ENCODE results near the gene LANCL3.
"Not testable (repeated sequence)": the region's sequence is repeated elsewhere in the genome, so short reads cannot be mapped to it uniquely, and the experiment has no call there.

Gene LANCL3

DNA sequence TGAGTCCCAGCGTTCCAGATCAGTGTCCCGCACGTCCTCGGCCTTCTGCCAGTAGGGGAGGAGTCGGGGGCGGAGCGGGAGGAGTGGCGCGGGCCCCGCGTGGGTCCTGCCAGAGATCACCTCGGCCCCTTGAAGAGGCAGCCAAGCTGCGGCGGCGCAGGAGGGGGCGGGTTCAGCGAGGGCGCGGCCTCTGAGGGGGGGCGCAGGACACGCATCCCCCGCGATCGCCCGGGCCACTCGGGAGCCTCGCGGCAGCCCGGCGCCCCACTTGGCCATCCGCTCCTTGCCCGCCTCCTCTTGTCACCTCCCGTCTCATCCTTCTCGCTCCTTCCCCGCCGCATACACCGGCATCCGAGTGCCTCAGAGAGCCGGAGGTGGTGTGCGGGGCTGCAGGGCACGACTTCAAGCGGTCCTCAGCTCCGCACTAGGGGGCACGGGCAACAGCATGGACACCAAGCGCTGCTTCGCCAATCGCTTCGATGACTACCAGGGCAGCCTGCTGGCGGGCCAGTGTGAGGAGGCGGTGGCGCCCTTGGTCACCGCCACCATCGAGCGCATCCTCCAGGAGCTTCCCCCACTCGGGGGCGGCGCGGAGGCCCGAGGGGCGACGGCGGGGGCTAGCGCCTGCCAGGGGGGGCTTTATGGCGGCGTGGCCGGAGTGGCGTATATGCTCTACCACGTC lies at the start of gene LANCL3:
Gene LANCL3, plus strand, starts transcription at position 236 of the 682 bp plus-strand sequence. Its CDS starts 210 bp downstream, at position 446.
- DNase-seq = not testable (repeated sequence)

DNA sequence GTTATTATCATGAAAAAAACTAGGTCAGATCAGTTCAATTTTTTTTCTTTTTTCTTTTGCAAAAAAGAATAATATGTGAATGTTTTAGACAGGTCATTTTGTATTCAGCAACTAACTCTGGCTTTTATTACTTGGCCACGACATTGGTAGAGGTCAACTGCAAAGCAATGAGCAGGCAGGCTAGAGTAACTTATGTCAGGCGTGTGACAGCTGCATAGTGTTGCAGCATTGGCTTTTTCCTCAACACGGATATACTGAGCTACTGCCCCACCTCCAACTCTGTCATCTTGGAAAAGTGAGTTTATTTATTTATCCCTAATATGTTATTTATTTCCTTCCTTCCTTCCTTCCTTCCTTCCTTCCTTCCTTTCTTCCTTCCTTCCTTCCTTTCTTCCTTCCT lies 47.8 kb upstream of the LANCL3 start:
- DNase-seq = not testable (repeated sequence)

DNA sequence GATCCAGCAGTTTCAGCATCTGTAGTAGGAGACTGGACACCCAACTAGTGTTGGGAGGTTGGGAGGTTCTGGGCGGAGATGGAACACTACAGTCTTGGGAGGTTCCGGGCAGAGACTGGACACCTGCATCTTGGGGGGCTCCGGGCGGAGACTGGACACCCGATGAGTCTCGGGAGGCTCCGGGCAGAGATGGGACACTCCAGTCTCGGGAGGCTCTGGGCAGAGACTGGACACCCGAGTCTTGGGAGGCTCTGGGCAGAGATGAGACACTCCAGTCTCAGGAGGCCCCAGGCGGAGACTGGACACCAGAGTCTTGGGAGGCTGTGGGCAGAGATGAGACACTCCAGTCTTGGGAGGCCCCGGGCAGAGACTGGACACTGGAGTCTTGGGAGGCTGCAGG lies 29.5 kb upstream of the LANCL3 start:
- DNase-seq = no peak

DNA sequence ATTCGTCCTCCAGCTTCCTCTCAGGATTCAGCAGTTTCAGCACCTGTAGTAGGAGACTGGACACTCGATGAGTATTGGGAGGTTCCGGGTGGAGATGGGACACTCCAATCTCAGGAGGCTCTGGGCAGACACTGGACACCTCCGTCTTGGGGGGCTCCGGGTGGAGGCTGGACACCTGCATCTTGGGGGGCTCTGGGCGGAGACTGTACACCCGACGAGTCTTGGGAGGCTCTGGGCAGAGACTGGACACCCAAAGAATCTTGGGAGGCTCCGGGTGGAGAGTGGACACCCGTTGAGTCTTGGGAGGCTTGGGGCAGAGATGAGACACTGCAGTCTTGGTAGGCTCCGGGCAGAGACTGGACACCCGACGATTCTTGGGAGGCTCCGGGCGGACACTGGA lies 28.7 kb upstream of the LANCL3 start:
- DNase-seq = no peak

DNA sequence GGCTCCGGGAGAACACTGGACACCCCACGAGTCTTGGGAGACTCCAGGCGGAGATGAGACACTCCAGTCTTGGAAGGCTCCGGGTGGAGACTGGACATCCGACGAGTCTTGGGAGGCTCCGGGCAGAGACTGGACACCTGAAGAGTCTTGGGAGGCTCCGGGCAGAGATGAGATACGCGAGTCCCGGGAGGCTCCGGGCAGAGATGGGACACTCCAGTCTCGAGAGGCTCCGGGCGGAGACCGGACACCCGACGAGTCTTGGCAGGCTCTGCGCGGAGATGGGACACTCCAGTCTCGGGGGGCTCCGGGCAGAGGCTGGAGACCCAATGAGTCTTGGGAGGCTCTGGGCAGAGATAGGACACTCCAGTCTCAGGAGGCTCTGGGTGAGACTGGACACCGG lies 28.1 kb upstream of the LANCL3 start:
- no peak for DNase-seq

DNA sequence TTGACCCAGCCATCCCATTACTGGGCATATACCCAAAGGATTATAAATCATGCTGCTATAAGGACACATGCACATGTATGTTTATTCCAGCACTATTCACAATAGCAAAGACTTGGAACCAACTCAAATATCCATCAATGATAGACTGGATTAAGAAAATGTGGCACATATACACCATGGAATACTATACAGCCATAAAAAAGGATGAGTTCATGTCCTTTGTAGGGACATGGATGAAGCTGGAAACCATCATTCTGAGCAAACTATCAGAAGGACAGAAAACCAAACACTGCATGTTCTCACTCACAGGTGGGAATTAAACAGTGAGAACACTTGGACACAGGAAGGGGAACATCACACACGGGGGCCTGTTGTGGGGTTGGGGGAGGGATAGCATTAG lies 26.9 kb upstream of the LANCL3 start:
- DNase-seq = not testable (repeated sequence)

DNA sequence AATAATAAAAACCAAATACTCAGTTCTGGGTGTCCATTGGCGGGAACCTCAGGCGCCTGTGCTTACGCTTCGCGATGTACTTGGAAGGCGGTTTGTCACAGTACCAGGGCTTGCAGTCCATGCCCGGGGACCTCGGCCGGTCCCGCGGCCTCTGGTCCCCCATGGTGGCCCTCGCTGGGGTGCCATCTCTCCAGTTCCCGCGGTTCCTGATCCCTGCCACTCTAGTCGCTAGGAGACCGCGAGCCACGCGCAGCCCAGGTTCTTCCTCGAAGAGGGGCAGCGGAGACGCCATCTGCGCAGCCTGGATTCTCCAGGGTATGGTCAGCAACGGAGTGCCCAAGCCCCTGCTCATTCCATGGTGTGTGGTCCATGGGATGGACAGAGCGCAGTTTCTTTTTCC lies 26.4 kb upstream of the LANCL3 start:
- DNase-seq = no peak

DNA sequence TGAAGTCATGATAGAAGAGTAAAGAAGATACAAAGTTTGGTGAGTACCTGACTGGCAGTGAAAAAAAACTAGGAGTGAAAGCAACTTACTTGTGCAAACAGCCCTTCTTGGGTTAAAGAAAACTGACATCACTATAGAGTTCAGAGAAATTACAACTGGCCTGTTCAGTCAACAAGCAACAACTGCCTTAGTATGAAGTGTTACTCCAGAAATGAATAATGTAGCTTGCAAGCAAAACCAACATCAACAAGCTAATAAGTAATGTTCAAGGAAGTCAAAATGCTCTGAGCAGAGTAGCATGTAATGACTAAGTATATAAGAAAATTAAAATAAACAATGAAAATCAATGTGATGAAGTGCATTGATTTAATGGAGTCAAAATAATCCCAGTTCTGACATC lies 21.8 kb upstream of the LANCL3 start:
- DNase-seq = not testable (repeated sequence)

DNA sequence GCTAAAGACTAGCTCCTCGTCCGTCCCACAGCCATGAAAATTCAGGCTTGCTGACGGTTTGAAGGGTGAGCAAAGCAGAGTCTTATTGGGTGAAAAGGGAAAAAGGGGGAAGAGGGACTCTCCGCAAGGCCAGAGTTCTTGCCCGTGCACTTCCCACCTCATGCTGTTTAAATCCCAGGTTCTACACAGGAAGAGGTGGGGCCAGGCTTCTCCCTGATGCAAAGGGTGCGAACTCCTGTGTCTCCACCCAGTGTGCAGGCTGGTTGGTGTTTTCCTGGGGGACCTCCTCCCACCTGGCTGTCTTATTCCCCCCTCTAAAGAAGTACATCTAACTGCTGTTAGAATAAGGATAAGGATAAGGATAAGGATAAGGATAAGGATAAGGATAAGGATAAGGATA lies 18.0 kb upstream of the LANCL3 start:
- no peak for DNase-seq

DNA sequence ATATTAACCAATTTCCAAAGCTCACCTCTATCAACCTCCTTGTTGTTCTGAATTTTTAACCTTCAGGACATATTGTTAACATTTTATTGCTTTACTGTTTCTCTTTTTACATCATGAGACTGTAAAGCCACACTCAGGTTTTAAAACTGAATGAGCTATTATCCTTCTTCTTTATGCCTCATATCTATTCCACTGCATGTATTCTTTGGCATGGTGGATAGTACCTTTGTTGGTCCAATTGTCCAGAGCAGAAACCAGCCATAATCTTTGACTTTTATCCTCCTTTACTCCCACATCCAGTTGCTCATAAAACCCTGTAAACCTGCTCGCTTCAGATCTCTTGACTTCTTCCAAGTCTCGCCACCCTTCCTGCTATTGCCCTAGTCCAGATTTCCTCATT lies 6.2 kb upstream of the LANCL3 start:
- not testable (repeated sequence) for DNase-seq

DNA sequence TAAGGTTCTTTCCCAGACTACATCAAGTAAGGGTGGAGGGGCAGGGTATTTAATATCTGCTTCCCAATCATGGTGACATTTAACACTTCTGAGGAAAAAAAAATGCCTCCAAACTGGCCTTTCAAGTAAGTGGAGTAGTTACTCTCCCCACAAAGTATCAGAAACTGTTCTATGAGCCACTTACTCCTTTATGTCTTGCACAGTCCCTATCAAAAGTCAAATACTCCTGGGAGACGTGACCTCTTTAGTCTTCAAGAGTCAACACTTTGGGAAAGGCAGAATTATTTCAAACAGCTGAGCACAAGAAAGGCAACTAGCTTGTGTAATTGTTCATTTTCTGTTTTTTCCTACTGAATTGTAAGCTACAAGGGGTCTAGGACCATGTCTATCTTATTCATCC lies 1.1 kb upstream of the LANCL3 start:
- DNase-seq = not testable (repeated sequence)

DNA sequence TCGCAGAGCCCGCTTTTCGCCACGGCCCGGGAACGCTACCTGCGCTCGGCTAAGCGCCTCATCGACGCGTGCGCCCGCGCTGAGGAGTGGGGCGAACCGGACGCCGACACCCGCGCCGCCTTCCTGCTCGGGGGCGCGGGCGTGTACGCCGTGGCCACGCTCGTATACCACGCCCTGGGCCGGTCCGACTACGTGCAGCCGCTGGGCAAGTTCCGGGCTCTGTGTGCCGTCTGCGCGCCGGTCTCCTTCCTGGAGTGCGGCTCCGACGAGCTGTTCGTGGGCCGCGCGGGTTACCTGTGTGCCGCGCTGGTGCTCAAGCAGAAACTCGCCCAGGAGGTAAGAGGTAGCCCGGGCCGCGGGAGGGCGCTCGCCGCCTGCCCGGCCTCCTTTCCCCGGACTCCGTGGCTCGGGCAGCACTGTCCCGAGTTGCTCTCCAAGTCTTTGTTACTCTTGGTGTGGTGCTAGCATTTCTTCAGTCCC lies 687 bp downstream of the LANCL3 start:
- not testable (repeated sequence) for DNase-seq

DNA sequence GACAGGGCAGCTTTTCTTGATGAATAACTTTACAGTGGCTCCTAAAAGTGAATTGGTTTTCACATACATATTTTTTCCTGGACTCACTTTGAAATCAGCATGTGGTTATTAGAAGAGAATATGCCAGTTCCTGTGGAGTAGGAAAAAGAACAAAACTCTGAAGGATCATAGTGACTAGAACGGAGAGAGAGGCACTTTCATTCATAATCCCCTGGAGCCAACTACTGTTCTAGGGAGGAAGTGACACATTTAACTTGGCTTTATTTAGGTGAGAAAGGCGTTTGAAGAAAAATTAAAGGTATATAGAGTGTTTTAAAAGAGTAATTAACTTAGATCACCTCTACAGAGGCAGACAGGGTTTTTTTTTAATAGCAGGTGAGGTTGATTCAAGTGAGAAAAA lies 1.7 kb downstream of the LANCL3 start:
- DNase-seq = not testable (repeated sequence)

DNA sequence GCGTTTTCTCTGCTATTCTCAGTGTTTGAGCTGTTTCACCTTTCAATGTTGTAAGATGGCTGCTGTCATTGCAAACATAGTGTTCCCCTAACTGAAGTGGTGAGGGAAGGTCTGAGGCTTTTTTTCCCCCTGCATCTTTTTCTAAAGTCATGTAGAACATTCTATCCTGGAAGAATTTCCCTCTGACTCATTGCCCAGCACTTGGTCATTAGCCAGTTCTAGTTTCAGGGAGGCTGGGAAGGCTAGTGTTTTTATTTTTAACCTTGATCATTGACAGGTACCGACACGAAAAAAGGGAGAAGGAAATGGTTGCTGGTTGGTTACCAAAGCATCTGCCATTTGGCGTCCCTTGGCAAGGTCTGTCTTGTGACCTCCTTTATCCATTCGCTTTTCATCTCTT lies 6.6 kb downstream of the LANCL3 start:
- no peak for DNase-seq

DNA sequence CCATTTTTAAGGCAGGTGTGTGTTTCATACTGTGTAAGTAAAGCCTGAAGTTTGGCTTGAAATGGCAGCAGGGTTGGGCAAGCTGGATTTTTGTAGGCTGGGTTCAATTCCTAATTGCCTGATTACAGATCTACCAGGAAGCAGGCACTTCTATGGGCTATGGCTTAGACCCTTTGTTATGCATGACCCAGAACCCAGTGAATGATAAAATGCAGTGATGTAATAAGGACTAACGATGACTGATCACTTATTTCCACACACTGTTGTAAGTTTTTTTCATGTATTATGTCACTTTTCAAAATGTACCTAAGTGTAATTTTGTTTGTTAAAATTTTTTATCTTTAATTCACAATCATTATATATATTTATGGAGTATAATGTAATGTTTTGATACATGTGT lies 8.6 kb downstream of the LANCL3 start:
- DNase-seq = no peak

DNA sequence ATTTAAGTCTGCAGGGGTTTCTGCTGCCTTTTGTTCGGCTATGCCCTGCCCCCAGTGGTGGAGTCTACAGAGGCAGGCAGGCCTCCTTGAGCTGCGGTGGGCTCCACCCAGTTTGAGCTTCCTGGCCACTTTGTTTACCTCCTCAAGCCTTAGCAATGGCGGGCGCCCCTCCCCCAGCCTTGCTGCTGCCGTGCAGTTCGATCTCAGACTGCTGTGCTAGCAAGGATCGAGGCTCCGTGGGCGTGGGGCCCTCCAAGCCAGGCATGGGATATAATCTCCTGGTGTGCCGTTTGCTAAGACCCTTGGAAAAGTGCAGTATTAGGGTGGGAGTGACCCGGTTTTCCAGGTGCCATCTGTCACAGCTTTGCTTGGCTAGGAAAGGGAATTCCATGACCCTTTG lies 15.9 kb downstream of the LANCL3 start:
- DNase-seq = not testable (repeated sequence)

DNA sequence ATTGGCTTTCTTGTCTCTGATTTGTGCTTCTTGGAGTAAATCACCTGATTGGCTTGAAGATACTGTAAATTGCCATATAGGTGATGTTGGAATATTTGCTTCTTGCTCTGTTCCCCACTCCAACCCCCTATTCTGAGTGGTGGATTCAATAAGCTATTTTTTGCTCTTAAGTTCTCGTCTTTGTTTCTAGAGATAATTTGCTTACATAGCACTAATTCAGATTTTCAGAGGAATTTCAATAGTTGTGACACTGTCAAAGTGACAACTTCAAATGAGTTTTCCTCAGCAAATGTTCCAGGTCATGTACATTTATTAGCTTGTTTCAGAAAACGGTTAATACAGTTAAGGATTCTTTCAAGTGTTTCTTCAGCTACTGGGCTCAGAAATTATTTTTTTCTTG lies 18.6 kb downstream of the LANCL3 start:
- no peak for DNase-seq

DNA sequence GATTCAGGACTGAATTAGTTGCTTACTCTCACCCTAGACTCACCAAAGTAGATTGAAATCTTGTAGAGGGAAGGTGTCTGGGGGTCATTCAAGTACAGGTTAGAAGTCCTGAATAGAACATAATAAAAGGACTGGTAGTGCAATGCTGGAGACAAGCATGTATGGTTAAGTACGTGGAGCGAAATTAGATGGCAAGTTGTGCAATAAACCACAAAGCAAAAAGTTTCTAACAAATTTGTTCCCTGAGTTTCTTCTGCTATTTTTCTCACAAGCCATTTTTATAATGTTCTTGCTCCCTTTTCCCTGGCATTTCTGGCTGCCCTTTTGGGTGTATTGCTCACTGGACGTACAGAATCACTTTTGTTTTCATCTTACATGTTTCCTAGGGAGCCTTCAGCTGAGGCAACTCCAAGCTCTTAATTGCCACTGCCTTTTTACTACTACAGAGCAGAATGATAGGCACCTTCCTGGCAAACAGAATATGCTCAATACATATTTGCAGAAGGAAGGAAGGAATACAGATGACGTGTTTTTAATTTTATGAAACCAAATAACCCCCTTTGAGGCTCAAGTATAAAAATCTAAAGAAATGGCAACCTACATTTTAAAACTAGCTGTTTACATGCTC lies 23.4 kb downstream of the LANCL3 start:
- DNase-seq = no peak

DNA sequence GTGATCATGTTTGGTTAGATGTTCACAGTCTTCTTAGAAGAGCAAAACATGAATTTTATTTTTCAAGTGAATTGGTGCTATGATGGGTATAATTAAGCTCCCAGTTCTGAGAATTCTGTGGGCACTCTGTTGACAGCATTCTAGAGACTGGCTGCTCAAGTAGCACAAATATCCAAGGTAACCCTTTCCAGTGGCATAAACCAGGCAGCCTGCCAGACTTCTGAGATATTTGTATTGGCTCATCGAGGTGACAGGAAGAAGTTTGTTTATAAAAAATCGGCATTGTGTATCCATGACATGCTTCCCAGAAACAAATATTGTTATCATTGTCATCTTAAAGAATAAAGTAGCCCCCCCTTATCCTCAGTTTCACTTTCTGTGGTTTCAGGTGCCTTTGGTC lies 28.3 kb downstream of the LANCL3 start:
- DNase-seq = no peak

DNA sequence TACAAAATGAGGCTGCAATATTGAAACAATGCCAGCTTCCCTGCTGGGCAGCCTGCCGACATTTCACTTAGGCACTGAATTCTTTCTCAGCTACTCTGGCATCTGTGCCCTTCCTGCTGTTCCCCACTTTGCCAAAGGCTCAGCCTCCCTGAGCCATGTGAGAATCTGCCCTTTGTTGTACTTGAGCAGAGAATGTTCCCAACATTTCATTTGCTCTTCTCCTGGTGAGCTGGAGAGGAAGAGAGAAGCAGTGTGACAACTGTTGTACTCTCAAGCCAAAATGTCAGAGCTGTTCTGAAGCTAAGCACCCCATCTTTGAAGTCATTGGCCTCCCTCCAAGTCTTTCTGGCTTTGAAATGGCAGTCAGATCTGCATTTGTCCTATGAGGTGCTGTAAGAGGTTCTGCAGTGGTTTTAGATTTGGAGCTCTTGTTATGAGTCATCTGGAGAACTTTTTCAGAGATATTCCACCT lies 32.5 kb downstream of the LANCL3 start:
- DNase-seq = no peak

DNA sequence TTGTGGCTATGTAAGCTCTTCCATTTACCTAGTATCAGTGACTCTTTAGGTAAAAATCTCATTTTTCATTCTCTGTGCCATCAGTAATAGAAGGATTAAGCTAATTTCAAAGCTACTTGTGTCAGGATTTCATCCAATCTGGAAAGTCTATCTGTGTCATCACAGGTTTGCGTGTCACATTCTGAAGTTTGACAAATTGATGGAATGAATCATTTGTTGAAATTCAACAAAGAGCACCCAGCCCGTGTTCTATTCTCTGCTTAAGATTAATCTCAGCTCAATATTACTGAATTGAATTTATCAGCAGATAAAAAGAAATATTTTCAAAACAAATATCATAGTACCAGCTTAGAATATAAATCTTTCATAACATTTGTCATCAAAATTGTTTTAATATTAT lies 35.8 kb downstream of the LANCL3 start:
- DNase-seq = no peak

DNA sequence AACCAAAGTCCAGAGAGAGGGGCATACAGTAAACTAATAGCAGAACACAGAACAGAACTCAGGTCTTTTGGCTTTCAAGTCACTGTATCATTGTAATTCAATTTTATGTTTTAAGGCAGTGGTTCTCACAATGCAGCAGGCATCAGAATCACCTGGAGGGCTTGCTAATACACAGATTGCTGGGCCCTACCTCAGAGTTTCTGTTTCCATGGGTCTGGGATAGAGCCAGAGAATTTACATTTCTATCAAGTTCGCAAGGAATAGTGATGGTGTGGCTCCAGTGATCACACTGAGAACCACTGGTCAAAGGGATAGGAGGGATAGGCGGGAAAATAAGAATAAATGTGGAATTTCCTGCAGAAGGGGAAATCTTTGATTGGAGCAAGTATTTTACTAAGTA lies 36.7 kb downstream of the LANCL3 start:
- no peak for DNase-seq

DNA sequence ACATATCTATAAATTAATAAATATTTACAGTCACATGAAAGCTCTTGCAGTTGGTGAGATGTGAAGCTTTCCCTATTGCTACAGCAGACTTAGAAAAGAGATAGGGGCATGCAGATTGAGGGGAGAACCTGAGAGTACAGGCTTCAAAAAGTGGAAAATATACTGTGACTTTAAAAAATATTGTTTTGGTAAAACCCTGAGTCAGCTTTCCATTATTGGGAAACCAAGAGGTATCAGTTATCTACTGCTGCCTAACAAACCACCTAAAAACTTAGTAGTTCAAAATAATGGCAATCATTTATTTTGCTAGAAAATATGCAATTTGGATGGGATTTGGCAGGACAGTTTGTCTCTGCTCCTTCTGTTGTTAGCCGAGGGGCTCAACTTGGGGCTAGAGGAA lies 38.3 kb downstream of the LANCL3 start:
- no peak for DNase-seq

DNA sequence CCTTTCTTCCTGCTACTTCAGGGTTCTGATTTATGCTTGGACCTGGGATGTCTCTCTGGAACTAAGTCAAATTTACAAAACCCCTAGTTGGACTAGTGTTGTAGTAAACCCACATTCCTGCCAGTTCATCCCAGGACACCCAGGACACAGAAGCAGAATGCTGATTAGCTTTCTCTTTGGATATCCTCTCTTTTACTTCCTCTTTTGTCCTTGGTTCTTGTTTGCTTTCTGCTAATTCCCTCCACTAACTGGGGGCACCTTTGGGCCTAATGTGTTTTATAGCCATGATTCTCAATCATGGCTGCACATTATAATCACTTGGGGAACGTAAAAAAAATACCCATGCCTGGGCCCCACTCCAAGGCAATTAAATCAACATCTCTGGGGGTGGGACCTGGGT lies 42.5 kb downstream of the LANCL3 start:
- DNase-seq = no peak

DNA sequence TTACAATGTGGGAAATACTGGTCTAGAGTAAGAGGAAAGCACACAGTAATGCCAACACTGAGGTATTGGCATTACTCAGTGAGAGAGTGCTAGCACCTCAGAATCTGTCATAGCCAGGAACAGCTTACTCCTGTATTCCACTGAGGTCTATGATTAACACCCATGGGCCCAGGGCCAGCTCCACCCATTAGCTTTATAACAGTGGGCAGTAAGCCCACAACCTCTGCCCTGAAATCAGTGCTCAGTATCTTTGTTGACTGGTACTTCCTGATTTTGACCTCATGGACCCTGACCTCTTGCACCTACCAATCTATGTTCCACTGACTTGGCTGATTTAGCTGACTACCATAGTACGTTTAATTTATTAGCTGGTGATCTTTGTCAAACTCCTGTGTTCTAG lies 56.1 kb downstream of the LANCL3 start:
- no peak for DNase-seq

Measured in stimulated activated CD4-positive, alpha-beta T cell treated with anti-CD3 and anti-CD28 coated beads, Interleukin-12 subunit alpha, Interleukin-12 subunit beta, amount 100 ng/mL, for 4 hours (primary cell).